ENCODE data around the gene ESD. TPM values are rescaled to one million over a fixed set of nuclear protein-coding genes. Genes with fewer than 3 reads are reported as not detected.
"Not testable (repeated sequence)": the region's sequence is repeated elsewhere in the genome, so short reads cannot be mapped to it uniquely, and the experiment has no call there.

ESD gene
- total RNA-seq, 6 experiments from 2014 or later: 97.7 to 116 (median 104) TPM

- Mint-ChIP-seq H3K4me1 (ENCODE audit: low read depth) (no peaks in the 10 kb centered on the region), H3K9me3 (peaks cover 15% of the 10 kb centered on the region), H3K36me3 (ENCODE audit: low read depth) (peaks cover 11% of the 10 kb centered on the region; the same call in 1 of the 2 replicates), H3K4me3 (no peak overlapping the region), H3K27ac (no peak overlapping the region), H3K27me3 (ENCODE audit: insufficient read depth) (peaks cover 9% of the 10 kb centered on the region)
- DNase-seq: no peak
- TF ChIP-seq CTCF (IDR thresholded peaks at IDR 0.05): no peak
Measured at GRCh38 chr13:46817095-46817494, 20.1 kb upstream of the ESD start.

GRCh38 chr13:46816371-46816770 lies 19.4 kb upstream of the ESD start:
- DNase-seq: no peak
- Mint-ChIP-seq H3K36me3 (ENCODE audit: low read depth) (peaks cover 13% of the 10 kb centered on the region; the same call in 1 of the 2 replicates), H3K4me1 (ENCODE audit: low read depth) (no peaks in the 10 kb centered on the region), H3K27ac (no peak overlapping the region), H3K27me3 (ENCODE audit: insufficient read depth) (peaks cover 9% of the 10 kb centered on the region), H3K9me3 (peaks cover 17% of the 10 kb centered on the region), H3K4me3 (no peak overlapping the region)
- TF ChIP-seq CTCF (IDR thresholded peaks at IDR 0.05): no peak

- H3K36me3 Mint-ChIP-seq (ENCODE audit: low read depth): peaks cover 13% of the 10 kb centered on the region; the same call in 1 of the 2 replicates
- peaks cover 17% of the 10 kb centered on the region for H3K9me3 Mint-ChIP-seq
- H3K4me1 Mint-ChIP-seq (ENCODE audit: low read depth): peaks cover 12% of the 10 kb centered on the region
- TF ChIP-seq CTCF (IDR thresholded peaks at IDR 0.05): no peak
- no peak overlapping the region for H3K27ac Mint-ChIP-seq
- no peak overlapping the region for H3K4me3 Mint-ChIP-seq
- peaks cover 1% of the 10 kb centered on the region; the same call in 1 of the 2 replicates for H3K27me3 Mint-ChIP-seq (ENCODE audit: insufficient read depth)
- DNase-seq: no peak
Measured at GRCh38 chr13:46812301-46812797, 15.4 kb upstream of the ESD start.

GRCh38 chr13:46810440-46810839 lies 13.5 kb upstream of the ESD start:
- Mint-ChIP-seq H3K9me3 (peaks cover 17% of the 10 kb centered on the region), H3K27me3 (ENCODE audit: insufficient read depth) (peaks cover 1% of the 10 kb centered on the region; the same call in 1 of the 2 replicates), H3K4me1 (ENCODE audit: low read depth) (peaks cover 12% of the 10 kb centered on the region), H3K27ac (no peak overlapping the region), H3K36me3 (ENCODE audit: low read depth) (peaks cover 13% of the 10 kb centered on the region; the same call in 1 of the 2 replicates), H3K4me3 (no peak overlapping the region; the same call in 1 of the 2 replicates)
- no peak for TF ChIP-seq CTCF (IDR thresholded peaks at IDR 0.05)
- no peak for DNase-seq

GRCh38 chr13:46804921-46805320 lies 8.0 kb upstream of the ESD start:
- DNase-seq; H3K9me3 Mint-ChIP-seq; H3K36me3 Mint-ChIP-seq (ENCODE audit: low read depth); H3K27me3 Mint-ChIP-seq (ENCODE audit: insufficient read depth); H3K4me3 Mint-ChIP-seq: not testable (repeated sequence)
- Mint-ChIP-seq H3K27ac (peak overlapping the region; percentile 94), H3K4me1 (ENCODE audit: low read depth) (peaks cover 47% of the 10 kb centered on the region)

- Mint-ChIP-seq H3K27ac (peak overlapping the region; percentile 94), H3K27me3 (ENCODE audit: insufficient read depth) (peaks cover 1% of the 10 kb centered on the region; the same call in 1 of the 2 replicates), H3K9me3 (no peaks in the 10 kb centered on the region), H3K4me3 (no peak overlapping the region; the same call in 1 of the 2 replicates), H3K4me1 (ENCODE audit: low read depth) (peaks cover 44% of the 10 kb centered on the region), H3K36me3 (ENCODE audit: low read depth) (no peaks in the 10 kb centered on the region)
- peak; percentile 36; the same call in 1 of the 2 replicates for TF ChIP-seq CTCF (IDR thresholded peaks at IDR 0.05)
- DNase-seq: peak; percentile 95
Measured at GRCh38 chr13:46804391-46804815, 7.4 kb upstream of the ESD start.

Measured in HFFc6 (cell line).